A673 (cell line): ENCODE data around the gene ZFPL1. TPM values are rescaled to one million over a fixed set of nuclear protein-coding genes. Genes with fewer than 3 reads are reported as not detected.

Source experiments
- BruUV-seq: library from RNA; stranded (reverse); fragments of 400-500 nt; replicated peaks from 2 replicates; lab custom pipeline; 2021; lab: Mats Ljungman, UMichigan
- CTCF ChIA-PET: fragments of 300-600 bp; sonication (Branson Sonifier 250); formaldehyde crosslinking; loops from one replicate; lab custom pipeline; 2022; ENCODE audit warnings: antibody characterized with exemption; lab: Charles Lee
- POLR2A ChIA-PET: fragments of 300-600 bp; sonication (Branson Sonifier 250); formaldehyde crosslinking; loops from one replicate; lab custom pipeline; 2022; ENCODE audit warnings: antibody characterized with exemption; ENCODE audit not compliant: low non-redundant PET; lab: Charles Lee
- DNase-seq: peaks from one replicate; pipeline ENCODE4 v3.0.0-alpha.2; 2015; ENCODE audit warnings: low spot score
- H3K27ac ChIP-seq: fragments of 200-600 bp; sonication (generic); 2 replicates; pipeline ENCODE4 v1.5.1; 2016; ENCODE audit warnings: mixed run types, low read depth, mild to moderate bottlenecking, mixed read lengths, antibody characterized with exemption, low read length; ENCODE audit not compliant: poor library complexity, severe bottlenecking
- H3K27me3 ChIP-seq: fragments of 200-600 bp; sonication (generic); replicated peaks from 2 replicates; pipeline ENCODE4 v1.6.1; 2017; ENCODE audit warnings: mixed run types, low read depth, mild to moderate bottlenecking, mixed read lengths, antibody characterized with exemption, low read length; ENCODE audit not compliant: insufficient read depth, poor library complexity
- H3K36me3 ChIP-seq: fragments of 200-600 bp; sonication (generic); 2 replicates; pipeline ENCODE4 v1.6.1; 2016; ENCODE audit warnings: mixed run types, mild to moderate bottlenecking, mixed read lengths, antibody characterized with exemption, low read length; ENCODE audit not compliant: insufficient read depth, poor library complexity, severe bottlenecking
- H3K4me1 ChIP-seq: fragments of 200-600 bp; sonication (generic); 2 replicates; pipeline ENCODE4 v1.6.1; 2017; ENCODE audit warnings: mixed run types, mild to moderate bottlenecking, mixed read lengths, antibody characterized with exemption, low read length; ENCODE audit not compliant: insufficient read depth, poor library complexity, severe bottlenecking
- H3K4me3 ChIP-seq: fragments of 200-600 bp; sonication (generic); 2 replicates; pipeline ENCODE4 v1.5.1; 2016; ENCODE audit warnings: low read depth, mixed run types, mild to moderate bottlenecking, mixed read lengths, low read length; ENCODE audit not compliant: poor library complexity, severe bottlenecking
- H3K9me3 ChIP-seq: fragments of 200-600 bp; sonication (generic); 2 replicates; pipeline ENCODE4 v1.6.1; 2016; ENCODE audit warnings: mixed run types, low read depth, mild to moderate bottlenecking, mixed read lengths, antibody characterized with exemption, low read length; ENCODE audit not compliant: poor library complexity, severe bottlenecking
- EZH2 ChIP-seq: fragments of 200-600 bp; sonication (generic); IDR thresholded peaks from 2 replicates; pipeline ENCODE4 v1.6.1; 2017; ENCODE audit warnings: borderline replicate concordance, low read depth, mild to moderate bottlenecking, mixed read lengths, antibody characterized with exemption, low read length; ENCODE audit not compliant: poor library complexity, severe bottlenecking
- intact Hi-C: fragments of 100-400 bp; cut with micrococcal nuclease; formaldehyde crosslinking; loops from one replicate; pipeline ENCODE4 v1.10.0; 2022; ENCODE audit not compliant: unreplicated experiment
- total RNA-seq: library from RNA; stranded (reverse); gene quantifications from 2 replicates; pipeline ENCODE4 v1.2.3, GENCODE V29; 2021
- TF ChIP-seq, protein P1 (sequence below): fragments of 300-800, 200-600 bp; sonication (generic); conservative IDR thresholded peaks from 2 replicates; pipeline ENCODE4 v1.5.1; 2017; ENCODE audit warnings: low read depth, mild to moderate bottlenecking, antibody characterized with exemption, low read length, moderate library complexity, mixed read lengths

Gene ZFPL1
- total RNA-seq, 1 experiment from 2014 or later: 46.6 TPM

DNA sequence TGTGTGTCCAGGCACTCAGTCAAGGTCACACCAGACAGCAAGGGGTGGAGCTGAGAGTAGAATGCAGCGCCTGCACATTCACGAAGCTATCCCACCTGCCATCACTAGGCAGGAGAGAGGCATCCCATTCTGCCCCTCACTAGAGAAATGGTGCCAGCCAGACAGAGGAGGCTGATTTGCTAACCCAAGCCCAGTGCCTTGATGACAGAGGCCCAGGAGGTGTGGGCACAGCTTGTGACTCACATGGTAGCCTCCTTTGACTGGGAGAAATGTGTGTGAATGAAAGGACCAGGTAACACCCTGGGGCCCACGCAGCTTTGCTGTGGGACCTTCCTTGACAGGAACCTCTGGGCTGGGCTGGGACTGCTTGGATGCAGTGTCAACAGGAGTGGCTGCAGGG lies 20.5 kb upstream of the ZFPL1 start:
- BruUV-seq: no TSS peak
- Histone ChIP-seq H3K4me3 (no peak overlapping the region), H3K27ac (no peak overlapping the region), H3K36me3 (no peaks in the 10 kb centered on the region), H3K9me3 (no peaks in the 10 kb centered on the region), H3K27me3 (no peaks in the 10 kb centered on the region), H3K4me1 (no peaks in the 10 kb centered on the region)
- no peak for DNase-seq
- intact Hi-C loops: no loop called here
- POLR2A ChIA-PET: no interaction called here
- no peak for TF ChIP-seq EZH2
- TF ChIP-seq, protein P1, sequence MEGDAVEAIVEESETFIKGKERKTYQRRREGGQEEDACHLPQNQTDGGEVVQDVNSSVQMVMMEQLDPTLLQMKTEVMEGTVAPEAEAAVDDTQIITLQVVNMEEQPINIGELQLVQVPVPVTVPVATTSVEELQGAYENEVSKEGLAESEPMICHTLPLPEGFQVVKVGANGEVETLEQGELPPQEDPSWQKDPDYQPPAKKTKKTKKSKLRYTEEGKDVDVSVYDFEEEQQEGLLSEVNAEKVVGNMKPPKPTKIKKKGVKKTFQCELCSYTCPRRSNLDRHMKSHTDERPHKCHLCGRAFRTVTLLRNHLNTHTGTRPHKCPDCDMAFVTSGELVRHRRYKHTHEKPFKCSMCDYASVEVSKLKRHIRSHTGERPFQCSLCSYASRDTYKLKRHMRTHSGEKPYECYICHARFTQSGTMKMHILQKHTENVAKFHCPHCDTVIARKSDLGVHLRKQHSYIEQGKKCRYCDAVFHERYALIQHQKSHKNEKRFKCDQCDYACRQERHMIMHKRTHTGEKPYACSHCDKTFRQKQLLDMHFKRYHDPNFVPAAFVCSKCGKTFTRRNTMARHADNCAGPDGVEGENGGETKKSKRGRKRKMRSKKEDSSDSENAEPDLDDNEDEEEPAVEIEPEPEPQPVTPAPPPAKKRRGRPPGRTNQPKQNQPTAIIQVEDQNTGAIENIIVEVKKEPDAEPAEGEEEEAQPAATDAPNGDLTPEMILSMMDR: no peak
- CTCF ChIA-PET: no interaction called here

DNA sequence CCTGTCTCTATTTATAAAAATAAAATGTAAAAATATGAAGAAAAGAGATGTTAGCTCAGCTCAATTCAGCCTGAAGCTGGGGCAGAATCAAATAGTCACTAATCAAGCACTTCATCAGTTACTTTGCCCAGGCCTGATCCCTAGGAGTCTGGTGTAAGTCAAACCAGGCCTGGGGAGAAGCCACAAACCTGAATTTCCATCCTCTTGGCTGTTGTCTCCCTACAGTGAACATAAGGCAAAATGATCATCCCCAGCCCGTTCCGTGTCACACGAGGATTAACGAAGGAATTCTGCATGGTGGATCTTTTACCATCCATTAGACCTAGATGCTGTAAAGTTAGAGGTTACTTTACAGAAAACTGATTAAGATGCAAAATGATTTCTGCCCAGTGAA lies 19.2 kb upstream of the ZFPL1 start:
- CTCF ChIA-PET: no interaction called here
- Histone ChIP-seq H3K4me1 (peaks cover 3% of the 10 kb centered on the region), H3K27me3 (no peaks in the 10 kb centered on the region), H3K9me3 (no peaks in the 10 kb centered on the region), H3K27ac (no peak overlapping the region), H3K4me3 (no peak overlapping the region), H3K36me3 (no peaks in the 10 kb centered on the region)
- intact Hi-C loops: no loop called here
- DNase-seq: no peak
- BruUV-seq: no TSS peak
- POLR2A ChIA-PET: interaction anchor here (0.7 kb wide), 1 partner anchor 470 kb away, joined by 4 read pairs; no protein-coding TSS in a partner anchor
- TF ChIP-seq, protein P1: no peak
- no peak for TF ChIP-seq EZH2

DNA sequence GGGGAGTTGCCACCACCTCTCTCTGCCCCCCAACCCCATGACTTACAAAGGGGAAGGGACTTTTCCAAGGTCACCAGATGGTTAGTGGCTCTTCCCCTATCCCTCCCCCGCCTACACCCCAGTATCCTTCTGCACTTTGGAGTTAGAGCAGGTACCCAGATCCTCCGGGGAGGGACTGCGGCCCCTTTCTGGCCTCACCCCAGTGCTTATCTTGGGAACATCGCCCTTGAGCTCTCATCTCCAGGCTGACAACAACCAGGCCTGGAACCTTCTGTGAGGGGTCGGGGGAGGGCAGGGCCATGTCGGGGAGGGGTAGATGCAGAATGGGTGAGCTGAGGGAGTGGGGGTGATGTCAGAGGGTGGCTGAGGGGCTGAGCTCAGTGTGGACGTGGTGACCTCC lies 18.2 kb upstream of the ZFPL1 start:
- CTCF ChIA-PET: no interaction called here
- DNase-seq: no peak
- no peaks in the 10 kb centered on the region for H3K9me3 ChIP-seq

More for the DNA sequence above, 18.2 kb upstream of the ZFPL1 start:
- no peaks in the 10 kb centered on the region for H3K36me3 ChIP-seq
- no peak overlapping the region for H3K27ac ChIP-seq
- H3K4me3 ChIP-seq: no peak overlapping the region
- no peaks in the 10 kb centered on the region for H3K27me3 ChIP-seq
- H3K4me1 ChIP-seq: peaks cover 3% of the 10 kb centered on the region
- TF ChIP-seq, protein P1: no peak
- TF ChIP-seq EZH2: no peak
- intact Hi-C loops: no loop called here
- no TSS peak for BruUV-seq
- POLR2A ChIA-PET: no interaction called here
